ENCODE measurements around the gene AKNAD1. TPM values are rescaled to one million over a fixed set of nuclear protein-coding genes. Genes with fewer than 3 reads are reported as not detected.

The AKNAD1 gene
- total RNA-seq, 1 donor from 2014 or later: 0.67 TPM

GRCh38 chr1:108767708-108768107, 89.2 kb downstream of the AKNAD1 start:
- H3K36me3 ChIP-seq: peaks cover 64% of the 10 kb centered on the region
- H3K4me3 ChIP-seq: no peak overlapping the region
- no peaks in the 10 kb centered on the region for H3K27me3 ChIP-seq
- DNase-seq (no peak), ATAC-seq (no peak)
- no peaks in the 10 kb centered on the region for H3K9me3 ChIP-seq
- intact Hi-C loops (cut with DNase I): no loop called here
- no peaks in the 10 kb centered on the region for H3K4me1 ChIP-seq
- TF ChIP-seq CTCF (IDR thresholded peaks at IDR 0.05): no peak
- no peak overlapping the region for H3K27ac ChIP-seq

GRCh38 chr1:108767115-108767514, 89.8 kb downstream of the AKNAD1 start:
- no peak for DNase-seq
- H3K36me3 ChIP-seq: peaks cover 67% of the 10 kb centered on the region
- no peak for ATAC-seq
- no peaks in the 10 kb centered on the region for H3K4me1 ChIP-seq
- no peak for TF ChIP-seq CTCF (IDR thresholded peaks at IDR 0.05)
- no peaks in the 10 kb centered on the region for H3K9me3 ChIP-seq
- H3K27me3 ChIP-seq: no peaks in the 10 kb centered on the region
- no peak overlapping the region for H3K27ac ChIP-seq
- H3K4me3 ChIP-seq: no peak overlapping the region
- intact Hi-C loops (cut with DNase I): no loop called here

Other genes starting within 250 kb of the AKNAD1 start
- gene HENMT1, start 196.0 kb downstream of the AKNAD1 start, total RNA-seq: 5.6 TPM
- gene PRPF38B, start 164.8 kb downstream of the AKNAD1 start, total RNA-seq: 39.3 TPM
- not detected for gene FNDC7, start 144.2 kb downstream of the AKNAD1 start, total RNA-seq
- 54.1 TPM for gene STXBP3, start 110.4 kb downstream of the AKNAD1 start, total RNA-seq
- 17.2 TPM for gene GPSM2, start 19.9 kb upstream of the AKNAD1 start, total RNA-seq
- gene CLCC1, start 106.4 kb upstream of the AKNAD1 start, total RNA-seq: 35.1 TPM
- gene WDR47, start 185.0 kb upstream of the AKNAD1 start, total RNA-seq: 14.7 TPM
- 41.1 TPM for gene TAF13, start 218.9 kb upstream of the AKNAD1 start, total RNA-seq
- gene TMEM167B, start 233.7 kb upstream of the AKNAD1 start, total RNA-seq: 49.7 TPM